Prostate gland (tissue), 2 donors: ENCODE data around the gene PRSS1.

ENCODE experiments used
- POLR2AphosphoS5 ChIP-seq: sonication (generic); formaldehyde crosslinking; IDR thresholded peaks from one replicate; pipeline ENCODE4 v1.6.1; 2017; ENCODE audit warnings: antibody characterized with exemption
- TF ChIP-seq, protein P1 (sequence below), 4 experiments: fragments of 200-600 bp in 2 of 4; fragments of 450-650 bp in 2 of 4; sonication (generic) in 2 of 4; IDR thresholded peaks; 1 replicate in 3 of 4; 2 replicates in 1 of 4; pipeline ENCODE4 v1.5.1; 2016 to 2019; ENCODE audit warnings: antibody characterized with exemption in 4 of 4, mild to moderate bottlenecking in 2 of 4, moderate library complexity in 2 of 4

DNA sequence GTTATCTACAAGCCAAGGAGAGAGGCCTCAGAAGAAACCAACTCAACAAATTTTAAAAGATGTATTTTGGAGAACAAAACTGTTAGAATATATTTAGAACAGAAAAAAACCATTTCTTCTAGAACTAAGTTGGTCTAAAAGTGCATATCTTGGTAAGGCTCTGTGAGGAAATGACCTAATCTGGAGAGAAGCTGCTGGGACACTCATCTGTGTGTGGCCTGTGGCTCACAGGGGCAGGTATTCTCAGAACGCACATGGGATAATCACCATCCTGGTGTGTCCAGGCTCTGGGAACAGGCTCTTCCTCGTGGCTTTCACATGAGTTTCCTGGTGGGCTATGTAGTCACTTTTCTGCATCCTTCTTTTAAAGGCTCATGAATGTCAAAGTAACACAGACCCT, 38.1 kb upstream of the PRSS1 start:
- TF ChIP-seq, protein P1, sequence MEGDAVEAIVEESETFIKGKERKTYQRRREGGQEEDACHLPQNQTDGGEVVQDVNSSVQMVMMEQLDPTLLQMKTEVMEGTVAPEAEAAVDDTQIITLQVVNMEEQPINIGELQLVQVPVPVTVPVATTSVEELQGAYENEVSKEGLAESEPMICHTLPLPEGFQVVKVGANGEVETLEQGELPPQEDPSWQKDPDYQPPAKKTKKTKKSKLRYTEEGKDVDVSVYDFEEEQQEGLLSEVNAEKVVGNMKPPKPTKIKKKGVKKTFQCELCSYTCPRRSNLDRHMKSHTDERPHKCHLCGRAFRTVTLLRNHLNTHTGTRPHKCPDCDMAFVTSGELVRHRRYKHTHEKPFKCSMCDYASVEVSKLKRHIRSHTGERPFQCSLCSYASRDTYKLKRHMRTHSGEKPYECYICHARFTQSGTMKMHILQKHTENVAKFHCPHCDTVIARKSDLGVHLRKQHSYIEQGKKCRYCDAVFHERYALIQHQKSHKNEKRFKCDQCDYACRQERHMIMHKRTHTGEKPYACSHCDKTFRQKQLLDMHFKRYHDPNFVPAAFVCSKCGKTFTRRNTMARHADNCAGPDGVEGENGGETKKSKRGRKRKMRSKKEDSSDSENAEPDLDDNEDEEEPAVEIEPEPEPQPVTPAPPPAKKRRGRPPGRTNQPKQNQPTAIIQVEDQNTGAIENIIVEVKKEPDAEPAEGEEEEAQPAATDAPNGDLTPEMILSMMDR (IDR thresholded peaks at IDR 0.05): no peak
- no peak for TF ChIP-seq POLR2AphosphoS5
